AG09319 (cell line): Measurements from ENCODE around the gene ELOVL3.

Experiments
- DNase-seq: peaks from one replicate; pipeline ENCODE4 v3.0.0-alpha.2; 2010; ENCODE audit warnings: low read depth; ENCODE audit errors: extremely low read depth
- CTCF ChIP-seq: IDR thresholded peaks from 2 replicates; pipeline ENCODE4 v1.5.1; 2011; ENCODE audit warnings: low read depth, mild to moderate bottlenecking, inconsistent platforms, low read length, moderate library complexity

ELOVL3 gene

GRCh38 chr10:102237711-102238252, 11.7 kb downstream of the ELOVL3 start:
- DNase-seq = no peak
- no peak for TF ChIP-seq CTCF

DNA sequence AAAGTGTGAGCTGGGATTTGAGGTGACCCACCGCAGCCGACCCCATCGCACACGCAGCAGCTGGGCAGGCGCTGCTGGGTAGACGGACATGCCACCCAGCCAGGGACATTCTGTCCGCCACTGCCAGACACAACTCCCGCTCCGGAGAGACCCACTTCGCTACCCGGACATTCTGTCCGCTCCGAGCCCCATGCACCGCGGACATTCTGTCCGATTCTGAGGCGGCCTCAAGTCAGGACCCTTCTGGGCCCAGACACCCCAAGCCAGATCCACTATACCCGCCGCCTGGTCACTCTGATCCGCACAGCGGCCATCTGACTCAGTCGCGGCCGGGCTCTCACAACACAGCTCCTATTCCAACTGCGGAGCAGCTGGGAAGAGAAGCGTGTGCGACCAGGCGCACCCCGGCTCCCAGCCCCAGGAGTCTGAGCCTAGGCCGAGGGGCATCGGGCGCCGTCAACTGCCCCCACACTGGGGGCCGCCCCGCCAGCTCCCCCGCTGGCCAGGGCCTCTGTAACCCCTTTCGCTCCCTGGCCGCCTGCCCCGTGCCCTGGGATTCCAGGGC, 14.4 kb downstream of the ELOVL3 start:
- no peak for TF ChIP-seq CTCF
- DNase-seq = no peak

DNA sequence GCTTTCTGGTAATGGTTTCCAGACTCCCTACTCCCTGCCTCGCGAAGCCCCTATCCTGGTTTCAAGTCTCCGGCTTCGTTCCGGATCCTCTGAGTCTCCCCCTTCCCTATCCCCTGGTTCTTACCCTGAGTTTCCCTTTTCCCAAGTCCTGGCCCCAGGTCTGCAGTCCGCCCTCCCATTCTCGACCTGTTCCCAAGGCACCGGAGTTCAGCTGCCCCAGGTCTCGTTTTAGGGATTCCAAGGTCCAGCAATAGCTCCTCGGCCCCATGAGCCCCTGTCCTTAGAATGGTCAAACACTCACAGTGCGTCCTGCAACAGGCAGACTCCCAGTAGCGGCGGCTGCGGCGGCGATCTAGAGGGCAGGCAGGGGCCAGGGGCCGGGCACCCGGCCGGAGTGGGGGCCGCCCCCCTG, 14.9 kb downstream of the ELOVL3 start:
- TF ChIP-seq CTCF = no peak
- no peak for DNase-seq

GRCh38 chr10:102241444-102242117, 15.5 kb downstream of the ELOVL3 start, which contains the start of gene PITX3:
PITX3 (minus strand) TSS chr10:102241512; CDS start chr10:102232080, 9,432 bp downstream.
- TF ChIP-seq CTCF = no peak
- peak; percentile 65 for DNase-seq

GRCh38 chr10:102242118-102242485, 16.0 kb downstream of the ELOVL3 start:
- no peak for DNase-seq
- TF ChIP-seq CTCF = no peak

DNA sequence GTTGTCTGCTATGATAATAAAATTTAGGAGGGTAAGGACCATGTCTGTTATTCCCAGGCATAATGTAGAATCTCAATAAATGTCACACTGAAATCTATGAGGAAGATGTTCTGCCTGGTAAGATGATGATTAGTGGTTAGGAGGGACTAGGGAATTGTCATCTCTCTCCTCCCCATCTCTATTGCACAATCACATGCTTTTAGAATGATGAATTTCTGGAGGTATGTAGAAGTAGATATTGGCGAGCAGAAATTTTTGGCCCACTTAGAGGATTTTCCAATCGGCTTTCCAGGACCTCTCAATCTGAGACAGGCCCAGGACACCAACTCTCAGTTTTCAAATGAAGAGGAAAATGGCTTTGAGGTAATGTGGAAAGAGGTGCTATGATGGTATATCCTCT, 17.2 kb downstream of the ELOVL3 start:
- no peak for TF ChIP-seq CTCF
- no peak for DNase-seq
